MM.1S (cell line): ENCODE data around the gene ATP1A2.

Source experiments
- DNase-seq: peaks from one replicate; pipeline ENCODE4 v3.0.0-alpha.2; 2015
- H2AFZ ChIP-seq: fragments of 300-600 bp; sonication (generic); 2 replicates; pipeline ENCODE4 v1.6.0; 2016; ENCODE audit warnings: antibody characterized with exemption, low read length
- H3F3A ChIP-seq: fragments of 300-600 bp; sonication (generic); 2 replicates; pipeline ENCODE4 v1.6.1; 2016; ENCODE audit warnings: mild to moderate bottlenecking, antibody characterized with exemption, low read length, moderate library complexity, mixed read lengths; ENCODE audit not compliant: insufficient read depth
- H3K27ac ChIP-seq: fragments of 300-600 bp; sonication (generic); 2 replicates; pipeline ENCODE4 v1.5.1; 2016; ENCODE audit warnings: mild to moderate bottlenecking, low read length
- H3K27me3 ChIP-seq: fragments of 300-600 bp; sonication (generic); replicated peaks from 2 replicates; pipeline ENCODE4 v1.6.0; 2016; ENCODE audit warnings: low read length; ENCODE audit not compliant: insufficient read depth
- H3K36me3 ChIP-seq: fragments of 300-600 bp; sonication (generic); replicated peaks from 2 replicates; pipeline ENCODE4 v1.6.1; 2016; ENCODE audit warnings: mild to moderate bottlenecking, low read length, mixed read lengths; ENCODE audit not compliant: insufficient read depth
- H3K4me1 ChIP-seq: fragments of 300-600 bp; sonication (generic); 2 replicates; pipeline ENCODE4 v1.6.1; 2016; ENCODE audit warnings: low read length, mixed read lengths
- H3K4me2 ChIP-seq: fragments of 300-600 bp; sonication (generic); 2 replicates; pipeline ENCODE4 v1.6.0; 2016; ENCODE audit warnings: low read depth, low read length
- H3K4me3 ChIP-seq: fragments of 300-600 bp; sonication (generic); 2 replicates; pipeline ENCODE4 v1.5.1; 2016; ENCODE audit warnings: low read length, mixed read lengths
- H3K79me2 ChIP-seq: fragments of 300-600 bp; sonication (generic); 2 replicates; pipeline ENCODE4 v1.6.1; 2016; ENCODE audit warnings: mixed run types, low read length, mixed read lengths
- H3K9ac ChIP-seq: fragments of 300-600 bp; sonication (generic); 2 replicates; pipeline ENCODE4 v1.6.1; 2016; ENCODE audit warnings: low read length, mixed read lengths
- H3K9me2 ChIP-seq: fragments of 300-600 bp; sonication (generic); replicated peaks from 2 replicates; pipeline ENCODE4 v1.6.1; 2016; ENCODE audit warnings: mild to moderate bottlenecking, low read length, mixed read lengths; ENCODE audit not compliant: insufficient read depth
- H3K9me3 ChIP-seq: fragments of 300-600 bp; sonication (generic); replicated peaks from 2 replicates; pipeline ENCODE4 v1.6.1; 2016; ENCODE audit warnings: mild to moderate bottlenecking, low read length, mixed read lengths; ENCODE audit not compliant: insufficient read depth
- H4K20me1 ChIP-seq: fragments of 300-600 bp; sonication (generic); 2 replicates; pipeline ENCODE4 v1.6.1; 2016; ENCODE audit warnings: mild to moderate bottlenecking, low read length, moderate library complexity, mixed read lengths; ENCODE audit not compliant: insufficient read depth
- EZH2 ChIP-seq: fragments of 300-600 bp; sonication (generic); optimal IDR thresholded peaks from 2 replicates; pipeline ENCODE3; 2017; ENCODE audit warnings: low read depth, mild to moderate bottlenecking, antibody characterized with exemption, low read length, mixed read lengths
- EZH2phosphoT487 ChIP-seq: fragments of 300-600 bp; sonication (generic); IDR thresholded peaks from 2 replicates; pipeline ENCODE4 v1.6.1; 2018; ENCODE audit warnings: antibody characterized with exemption, low read length
- TF ChIP-seq, protein P1 (sequence below): fragments of 300-600 bp; sonication (generic); IDR thresholded peaks from 2 replicates; pipeline ENCODE4 v1.5.1; 2016; ENCODE audit warnings: antibody characterized with exemption, low read length, mixed read lengths

The ATP1A2 gene

DNA sequence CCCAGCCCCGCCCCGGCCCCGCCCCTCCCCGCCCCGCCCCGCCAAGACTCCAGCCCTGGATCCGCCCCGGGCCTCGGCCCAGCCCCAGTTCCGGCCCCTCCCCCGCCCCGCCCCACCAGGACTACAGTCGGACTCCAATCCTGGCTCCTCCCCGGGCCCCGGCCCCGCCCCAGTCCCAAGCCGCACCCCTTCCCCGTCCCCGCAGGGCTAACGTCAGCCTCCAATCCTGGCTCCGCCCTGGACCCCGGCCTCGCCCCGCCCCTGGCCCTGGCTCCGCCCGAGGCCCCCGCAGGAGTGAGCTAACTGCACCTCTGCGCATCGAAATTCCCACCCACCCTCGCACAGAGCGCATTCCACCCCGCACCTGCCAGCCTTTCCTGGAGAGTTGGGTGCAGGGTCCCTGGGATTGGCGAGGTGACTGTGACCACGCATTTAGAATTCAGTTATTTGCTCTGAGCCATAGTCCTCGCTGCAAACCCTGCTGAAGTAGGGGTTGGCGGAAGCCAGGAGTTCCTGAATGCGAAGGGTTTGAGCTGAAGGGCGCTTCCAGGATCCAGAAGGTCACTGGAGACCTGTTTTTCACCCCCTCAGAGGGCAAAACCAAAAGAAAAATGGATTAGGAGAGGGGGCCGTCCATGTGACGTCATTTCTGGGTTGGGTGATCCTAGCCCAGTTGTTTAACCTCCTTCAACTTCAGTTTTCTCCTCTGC is 16.6 kb upstream of the ATP1A2 start:
- Histone ChIP-seq H3K4me1 (peaks cover 33% of the 10 kb centered on the region), H3K4me2 (peak overlapping the region; percentile 96), H3K36me3 (no peaks in the 10 kb centered on the region), H3K27me3 (no peaks in the 10 kb centered on the region), H3F3A (peaks cover 7% of the 10 kb centered on the region; the same call in 1 of the 2 replicates), H2AFZ (peak overlapping the region; percentile 100), H3K79me2 (peaks cover 23% of the 10 kb centered on the region), H3K27ac (peak overlapping the region; percentile 34; the same call in 1 of the 2 replicates), H4K20me1 (no peaks in the 10 kb centered on the region), H3K9me2 (no peaks in the 10 kb centered on the region), H3K9me3 (no peaks in the 10 kb centered on the region), H3K4me3 (peak overlapping the region; percentile 74), H3K9ac (peak overlapping the region; percentile 71)
- peak; percentile 98 for DNase-seq
- TF ChIP-seq, protein P1, sequence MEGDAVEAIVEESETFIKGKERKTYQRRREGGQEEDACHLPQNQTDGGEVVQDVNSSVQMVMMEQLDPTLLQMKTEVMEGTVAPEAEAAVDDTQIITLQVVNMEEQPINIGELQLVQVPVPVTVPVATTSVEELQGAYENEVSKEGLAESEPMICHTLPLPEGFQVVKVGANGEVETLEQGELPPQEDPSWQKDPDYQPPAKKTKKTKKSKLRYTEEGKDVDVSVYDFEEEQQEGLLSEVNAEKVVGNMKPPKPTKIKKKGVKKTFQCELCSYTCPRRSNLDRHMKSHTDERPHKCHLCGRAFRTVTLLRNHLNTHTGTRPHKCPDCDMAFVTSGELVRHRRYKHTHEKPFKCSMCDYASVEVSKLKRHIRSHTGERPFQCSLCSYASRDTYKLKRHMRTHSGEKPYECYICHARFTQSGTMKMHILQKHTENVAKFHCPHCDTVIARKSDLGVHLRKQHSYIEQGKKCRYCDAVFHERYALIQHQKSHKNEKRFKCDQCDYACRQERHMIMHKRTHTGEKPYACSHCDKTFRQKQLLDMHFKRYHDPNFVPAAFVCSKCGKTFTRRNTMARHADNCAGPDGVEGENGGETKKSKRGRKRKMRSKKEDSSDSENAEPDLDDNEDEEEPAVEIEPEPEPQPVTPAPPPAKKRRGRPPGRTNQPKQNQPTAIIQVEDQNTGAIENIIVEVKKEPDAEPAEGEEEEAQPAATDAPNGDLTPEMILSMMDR = no peak
- TF ChIP-seq EZH2phosphoT487 = no peak
- TF ChIP-seq EZH2 = no peak

DNA sequence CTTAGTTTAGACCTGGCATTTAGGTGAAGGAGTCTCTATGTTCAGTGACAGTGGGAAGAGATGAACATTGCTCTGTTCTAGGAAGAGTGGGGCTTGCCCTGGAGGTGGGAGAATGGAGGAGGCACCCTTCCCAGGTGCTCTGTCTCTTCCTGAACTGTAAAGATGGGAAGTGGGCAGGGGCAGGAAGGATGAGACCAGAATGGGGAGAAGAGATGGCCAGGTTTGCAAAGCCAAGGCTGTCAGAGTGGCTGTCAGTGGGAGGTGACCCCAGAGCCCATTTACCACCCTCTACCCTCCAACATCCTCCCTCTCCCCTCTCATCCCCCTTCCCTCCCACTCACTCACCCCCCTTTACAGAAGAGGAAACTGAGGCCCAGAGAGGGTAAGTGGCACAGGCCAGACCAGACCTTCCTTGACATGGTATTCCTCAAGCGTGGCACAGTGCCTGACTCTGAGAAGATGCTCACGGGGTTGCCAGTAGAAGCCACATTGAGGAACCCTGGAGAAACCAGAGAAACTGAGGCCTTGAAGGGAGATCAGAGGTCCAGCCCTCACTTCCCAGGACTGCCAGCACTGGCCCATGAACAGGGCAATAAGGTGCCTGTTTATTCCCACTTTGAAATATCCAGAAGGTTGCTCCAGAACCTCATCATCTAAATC is 15.7 kb upstream of the ATP1A2 start:
- H3K79me2 ChIP-seq = peaks cover 23% of the 10 kb centered on the region
- no peak for TF ChIP-seq EZH2phosphoT487
- TF ChIP-seq, protein P1 = no peak
- no peak for TF ChIP-seq EZH2
- no peaks in the 10 kb centered on the region for H3K9me3 ChIP-seq
- peak overlapping the region; percentile 34; the same call in 1 of the 2 replicates for H3K27ac ChIP-seq
- H3F3A ChIP-seq = peaks cover 7% of the 10 kb centered on the region; the same call in 1 of the 2 replicates
- H3K4me2 ChIP-seq = peak overlapping the region; percentile 96
- H3K4me3 ChIP-seq = no peak overlapping the region
- H3K36me3 ChIP-seq = no peaks in the 10 kb centered on the region
- peak overlapping the region; percentile 100 for H2AFZ ChIP-seq
- H4K20me1 ChIP-seq = no peaks in the 10 kb centered on the region
- H3K9me2 ChIP-seq = no peaks in the 10 kb centered on the region
- H3K4me1 ChIP-seq = peaks cover 33% of the 10 kb centered on the region
- no peaks in the 10 kb centered on the region for H3K27me3 ChIP-seq
- H3K9ac ChIP-seq = peak overlapping the region; percentile 71; the same call in 1 of the 2 replicates
- DNase-seq = no peak

DNA sequence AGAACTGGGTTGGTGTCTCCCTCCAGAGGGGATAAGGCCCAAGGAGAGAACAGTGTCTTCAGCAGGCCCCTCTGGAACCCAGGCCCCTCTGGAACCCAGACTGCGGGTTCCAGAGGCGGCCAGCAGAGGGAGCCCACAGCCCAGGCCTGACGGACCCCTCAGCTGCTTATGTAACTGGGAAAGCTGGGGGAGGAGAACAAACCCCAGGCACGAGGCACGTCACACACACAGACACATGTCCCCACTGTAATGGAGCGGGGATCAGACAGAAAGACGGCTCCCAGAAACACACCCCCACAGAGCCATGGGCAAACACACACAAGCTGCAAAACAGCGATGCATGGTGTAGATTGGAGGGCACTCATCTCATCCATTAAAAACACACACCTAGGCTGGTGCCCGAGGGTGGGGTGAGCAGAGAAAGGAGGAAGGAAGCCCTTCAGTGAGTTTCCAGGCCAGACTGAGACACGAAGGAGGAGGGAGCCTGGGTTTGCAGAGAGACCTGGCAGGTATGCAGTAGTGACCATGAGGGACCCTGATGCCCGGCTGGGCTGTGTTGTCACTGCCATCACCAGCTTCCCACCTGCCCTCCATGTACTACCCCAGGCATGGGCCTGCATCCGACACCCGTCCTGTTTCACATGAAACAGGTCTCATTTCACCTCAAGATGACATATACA is 14.4 kb upstream of the ATP1A2 start:
- no peaks in the 10 kb centered on the region for H3K9me3 ChIP-seq
- H3K79me2 ChIP-seq = peaks cover 21% of the 10 kb centered on the region
- no peak overlapping the region for H3K9ac ChIP-seq
- peak overlapping the region; percentile 26 for H2AFZ ChIP-seq
- TF ChIP-seq EZH2 = no peak
- TF ChIP-seq, protein P1 = peak; percentile 100
- H3K4me2 ChIP-seq = peak overlapping the region; percentile 36
- no peaks in the 10 kb centered on the region for H3K27me3 ChIP-seq
- H3K4me3 ChIP-seq = no peak overlapping the region
- no peaks in the 10 kb centered on the region for H4K20me1 ChIP-seq
- no peak overlapping the region for H3K27ac ChIP-seq
- H3F3A ChIP-seq = peaks cover 7% of the 10 kb centered on the region; the same call in 1 of the 2 replicates
- H3K9me2 ChIP-seq = no peaks in the 10 kb centered on the region
- peaks cover 33% of the 10 kb centered on the region for H3K4me1 ChIP-seq
- H3K36me3 ChIP-seq = no peaks in the 10 kb centered on the region
- DNase-seq = peak; percentile 69
